ENCODE results near the gene JMJD8.

Gene JMJD8, protein sequence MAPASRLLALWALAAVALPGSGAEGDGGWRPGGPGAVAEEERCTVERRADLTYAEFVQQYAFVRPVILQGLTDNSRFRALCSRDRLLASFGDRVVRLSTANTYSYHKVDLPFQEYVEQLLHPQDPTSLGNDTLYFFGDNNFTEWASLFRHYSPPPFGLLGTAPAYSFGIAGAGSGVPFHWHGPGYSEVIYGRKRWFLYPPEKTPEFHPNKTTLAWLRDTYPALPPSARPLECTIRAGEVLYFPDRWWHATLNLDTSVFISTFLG

DNA sequence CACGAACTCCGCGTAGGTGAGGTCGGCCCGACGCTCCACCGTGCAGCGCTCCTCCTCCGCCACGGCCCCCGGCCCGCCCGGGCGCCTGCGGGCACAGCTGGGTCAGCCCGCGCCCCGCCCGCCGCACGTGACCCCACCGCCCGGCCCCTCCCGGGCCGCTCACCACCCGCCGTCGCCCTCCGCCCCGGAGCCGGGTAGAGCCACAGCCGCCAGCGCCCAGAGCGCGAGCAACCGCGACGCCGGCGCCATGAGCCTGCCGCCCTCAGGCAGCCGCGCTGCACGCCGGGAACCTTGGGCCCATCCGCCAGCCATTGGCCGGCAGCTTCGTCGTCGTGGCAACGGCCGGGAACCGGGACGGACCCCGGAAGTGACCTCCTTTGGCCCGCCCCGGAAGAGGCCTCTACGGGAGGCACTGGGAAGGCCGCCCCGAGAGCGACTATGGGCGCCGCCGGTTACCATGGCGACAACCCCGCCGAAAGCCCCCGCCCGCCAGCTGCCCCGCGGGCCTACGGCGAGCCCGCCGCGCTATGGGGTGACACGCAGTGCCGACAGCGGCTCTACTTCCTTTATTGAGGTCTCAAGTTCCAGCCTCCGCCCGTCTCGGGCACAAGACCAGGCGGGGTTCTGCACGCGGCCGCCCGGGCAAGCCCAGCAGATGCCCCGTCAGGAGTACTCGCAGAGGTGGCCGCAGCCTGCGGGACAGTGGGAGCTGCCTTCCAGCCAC lies at the start of gene JMJD8:
JMJD8 (minus strand) TSS at position 264 of the 724 bp plus-strand sequence; CDS start at position 249, 15 bp downstream.
- no peaks in the 10 kb centered on the region for H3K27me3 Mint-ChIP-seq (ENCODE audit: low read depth)
- DNase-seq (ENCODE audit: low spot score): peak; percentile 97
- peaks cover 10% of the 10 kb centered on the region for H3K4me1 Mint-ChIP-seq (ENCODE audit: low read depth)
- H3K27ac Mint-ChIP-seq: peak within 1 kb of the TSS; percentile 74
- no peaks in the 10 kb centered on the region for H3K9me3 Mint-ChIP-seq
- peaks cover 17% of the 10 kb centered on the region for H3K36me3 Mint-ChIP-seq (ENCODE audit: low read depth)
- H3K4me3 Mint-ChIP-seq: peak within 1 kb of the TSS; percentile 77

DNA sequence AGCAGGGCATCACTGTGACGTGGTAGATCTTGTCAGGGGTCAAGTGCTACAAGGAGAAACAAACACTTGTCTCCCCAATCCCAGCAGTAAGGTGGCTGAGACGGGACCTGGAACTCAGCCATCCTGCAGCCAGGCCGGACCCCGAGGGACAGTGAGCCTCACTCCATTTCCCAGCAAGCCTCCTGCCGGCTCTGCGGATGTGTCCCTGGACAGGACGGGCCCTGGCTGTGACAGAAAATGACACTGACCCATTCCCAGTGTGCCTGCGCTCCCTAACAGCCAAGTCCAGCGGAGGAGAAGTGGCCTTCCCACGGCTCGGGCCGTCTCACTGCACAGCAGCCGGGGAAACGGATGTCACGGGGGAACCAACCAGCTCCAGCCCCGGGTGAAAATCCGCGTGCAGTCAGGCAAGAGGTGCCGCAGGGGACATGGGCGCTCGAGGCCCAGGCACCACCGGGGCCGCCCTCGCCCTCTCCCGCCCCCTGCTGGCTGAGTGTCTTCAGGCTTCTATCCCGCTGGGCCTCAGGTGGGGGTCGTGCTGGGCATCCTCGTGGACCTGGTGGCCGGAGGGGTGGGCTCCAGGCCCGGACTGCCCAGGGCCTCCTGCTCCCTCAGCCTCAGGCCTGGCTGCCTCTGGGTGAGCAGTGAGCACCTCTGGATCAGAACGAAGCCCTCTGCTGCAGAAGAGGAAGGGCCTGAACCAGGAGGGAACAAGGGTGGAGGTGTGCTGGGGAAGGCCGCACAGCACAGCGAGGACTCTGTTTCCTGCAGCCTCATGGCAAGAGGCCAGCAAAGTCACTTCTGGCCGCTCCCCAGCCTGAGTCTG lies 49.5 kb upstream of the JMJD8 start:
- H3K27ac Mint-ChIP-seq: no peak overlapping the region

GRCh38 chr16:732936-733335 lies 48.8 kb upstream of the JMJD8 start:
- H3K27me3 Mint-ChIP-seq (ENCODE audit: low read depth): no peaks in the 10 kb centered on the region
- H3K9me3 Mint-ChIP-seq: no peaks in the 10 kb centered on the region
- no peak for DNase-seq (ENCODE audit: low spot score)
- H3K36me3 Mint-ChIP-seq (ENCODE audit: low read depth): peaks cover 7% of the 10 kb centered on the region
- no peak overlapping the region for H3K27ac Mint-ChIP-seq
- no peak overlapping the region for H3K4me3 Mint-ChIP-seq
- peaks cover 6% of the 10 kb centered on the region for H3K4me1 Mint-ChIP-seq (ENCODE audit: low read depth)

More for the DNA sequence above, 49.5 kb upstream of the JMJD8 start:
- Mint-ChIP-seq H3K36me3 (ENCODE audit: low read depth) (peaks cover 9% of the 10 kb centered on the region), H3K4me3 (no peak overlapping the region), H3K9me3 (no peaks in the 10 kb centered on the region), H3K27me3 (ENCODE audit: low read depth) (no peaks in the 10 kb centered on the region), H3K4me1 (ENCODE audit: low read depth) (peaks cover 6% of the 10 kb centered on the region)
- DNase-seq (ENCODE audit: low spot score): no peak

DNA sequence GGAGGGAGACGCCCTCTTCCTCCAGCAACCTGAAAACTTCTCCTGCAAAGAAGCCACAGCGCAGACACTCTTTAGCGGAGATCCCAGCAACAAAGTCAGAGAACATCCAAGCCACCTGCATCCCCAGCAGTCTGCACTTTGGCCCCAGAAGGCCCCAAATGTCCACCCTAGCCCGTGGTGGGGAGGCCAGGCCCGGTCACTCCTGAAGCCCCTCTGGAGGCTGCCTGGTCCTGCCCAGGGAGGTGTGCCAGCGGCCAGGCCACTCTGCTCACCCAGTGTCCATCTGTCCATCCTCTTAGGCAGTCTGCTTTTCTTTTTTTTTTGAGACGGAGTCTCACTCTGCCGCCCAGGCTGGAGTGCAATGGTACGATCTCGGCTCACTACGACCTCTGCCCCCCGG lies 48.2 kb upstream of the JMJD8 start:
- H3K9me3 Mint-ChIP-seq: no peaks in the 10 kb centered on the region
- DNase-seq (ENCODE audit: low spot score): no peak
- H3K36me3 Mint-ChIP-seq (ENCODE audit: low read depth): peaks cover 5% of the 10 kb centered on the region
- H3K4me1 Mint-ChIP-seq (ENCODE audit: low read depth): peaks cover 4% of the 10 kb centered on the region
- H3K27ac Mint-ChIP-seq: no peak overlapping the region
- H3K27me3 Mint-ChIP-seq (ENCODE audit: low read depth): no peaks in the 10 kb centered on the region
- H3K4me3 Mint-ChIP-seq: no peak overlapping the region

DNA sequence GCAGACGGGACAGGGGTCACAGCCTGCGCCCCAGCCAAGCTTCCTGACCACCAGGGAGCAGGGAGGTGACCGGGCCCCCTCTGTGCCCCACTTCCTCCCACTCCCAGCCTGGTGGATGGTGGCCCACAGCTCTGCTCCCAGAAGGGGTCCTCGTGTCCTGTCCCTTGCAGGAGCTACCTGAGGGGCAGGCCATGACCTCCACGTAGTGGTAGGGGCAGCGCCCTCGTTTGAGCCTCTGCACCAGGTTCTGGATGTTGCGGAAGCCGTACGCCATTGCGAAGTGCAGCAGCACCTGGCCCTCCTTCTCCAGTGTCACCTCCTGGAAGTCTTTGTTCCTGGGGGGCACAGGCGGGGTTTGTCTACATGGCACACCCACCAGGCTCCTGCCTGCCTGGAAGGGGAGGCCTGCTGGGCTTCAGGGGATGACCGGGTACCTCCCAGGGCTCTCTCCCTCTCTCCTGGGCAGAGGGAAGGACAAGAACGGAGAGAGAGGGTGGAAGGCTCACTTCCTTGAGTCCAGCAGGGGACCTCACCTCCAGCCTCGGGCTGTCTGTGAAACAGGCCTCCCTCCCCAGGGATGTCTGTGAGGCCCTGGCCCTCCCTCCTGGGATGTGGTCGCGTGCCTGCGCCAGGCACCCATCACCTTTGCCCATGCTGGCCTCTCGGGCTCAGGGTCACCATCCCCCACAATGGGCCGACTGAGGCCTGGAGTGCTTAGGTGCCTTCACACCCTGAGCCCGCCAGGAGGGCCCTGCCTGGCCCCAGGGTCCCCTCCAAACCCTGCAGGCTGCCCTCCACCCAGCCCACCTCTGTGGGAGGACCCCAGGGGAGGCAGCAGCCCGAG lies 46.8 kb upstream of the JMJD8 start:
- Mint-ChIP-seq H3K4me3 (no peak overlapping the region), H3K27ac (no peak overlapping the region), H3K27me3 (ENCODE audit: low read depth) (no peaks in the 10 kb centered on the region), H3K36me3 (ENCODE audit: low read depth) (no peaks in the 10 kb centered on the region), H3K9me3 (no peaks in the 10 kb centered on the region), H3K4me1 (ENCODE audit: low read depth) (no peaks in the 10 kb centered on the region)
- no peak for DNase-seq (ENCODE audit: low spot score)

- H3K9me3 Mint-ChIP-seq: no peaks in the 10 kb centered on the region
- H3K27ac Mint-ChIP-seq: no peak overlapping the region
- no peak for DNase-seq (ENCODE audit: low spot score)
- no peaks in the 10 kb centered on the region for H3K27me3 Mint-ChIP-seq (ENCODE audit: low read depth)
- no peaks in the 10 kb centered on the region for H3K36me3 Mint-ChIP-seq (ENCODE audit: low read depth)
- no peak overlapping the region for H3K4me3 Mint-ChIP-seq
- no peaks in the 10 kb centered on the region for H3K4me1 Mint-ChIP-seq (ENCODE audit: low read depth)
These were observed 45.9 kb upstream of the JMJD8 start for GRCh38 chr16:729768-730665.

DNA sequence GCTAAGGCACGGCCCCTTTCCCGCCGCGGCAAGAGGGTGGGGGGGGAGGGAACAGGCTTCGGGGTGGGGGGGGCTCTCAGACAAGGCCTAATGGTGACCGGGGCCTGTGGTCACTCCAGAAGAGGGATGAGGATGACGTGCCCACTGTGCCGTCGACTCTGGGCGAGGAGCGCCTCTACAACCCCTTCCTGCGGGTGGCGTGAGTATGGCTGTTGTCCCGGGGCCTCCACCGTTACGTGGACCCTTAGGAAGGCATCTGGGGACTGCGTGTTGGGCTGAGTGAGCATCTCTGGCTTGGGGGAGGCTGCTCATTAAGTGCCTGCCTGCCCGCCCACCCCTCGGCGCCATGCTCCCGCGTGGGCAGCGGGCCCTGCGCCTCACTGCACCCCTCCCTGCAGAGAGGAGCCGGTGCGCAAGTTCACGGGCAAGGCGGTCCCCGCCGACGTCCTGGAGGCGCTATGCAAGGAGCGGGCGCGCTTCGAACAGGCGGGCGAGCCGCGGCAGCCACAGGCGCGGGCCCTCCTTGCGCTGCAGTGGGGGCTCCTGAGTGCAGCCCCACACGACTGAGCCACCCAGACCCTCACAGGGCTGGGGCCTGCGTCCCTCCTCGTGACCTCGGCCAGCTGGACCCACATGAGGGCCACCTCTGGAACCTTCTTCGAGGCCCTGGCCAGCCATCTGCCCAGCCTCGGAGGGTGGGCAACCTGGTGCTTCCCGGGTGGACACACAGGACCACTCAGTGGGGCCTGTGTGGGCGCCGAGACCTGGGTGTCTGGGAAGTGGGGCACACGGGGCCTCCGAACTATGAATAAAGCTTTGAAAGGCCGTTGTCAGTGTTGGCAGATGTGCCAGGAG lies 45.0 kb upstream of the JMJD8 start:
- no peak for DNase-seq (ENCODE audit: low spot score)
- H3K27me3 Mint-ChIP-seq (ENCODE audit: low read depth): no peaks in the 10 kb centered on the region
- H3K36me3 Mint-ChIP-seq (ENCODE audit: low read depth): no peaks in the 10 kb centered on the region
- H3K9me3 Mint-ChIP-seq: no peaks in the 10 kb centered on the region
- H3K27ac Mint-ChIP-seq: no peak overlapping the region
- no peaks in the 10 kb centered on the region for H3K4me1 Mint-ChIP-seq (ENCODE audit: low read depth)
- H3K4me3 Mint-ChIP-seq: no peak overlapping the region

- peak overlapping the region; percentile 60 for H3K27ac Mint-ChIP-seq
These were observed 44.2 kb upstream of the JMJD8 start for GRCh38 chr16:728131-728889.

DNA sequence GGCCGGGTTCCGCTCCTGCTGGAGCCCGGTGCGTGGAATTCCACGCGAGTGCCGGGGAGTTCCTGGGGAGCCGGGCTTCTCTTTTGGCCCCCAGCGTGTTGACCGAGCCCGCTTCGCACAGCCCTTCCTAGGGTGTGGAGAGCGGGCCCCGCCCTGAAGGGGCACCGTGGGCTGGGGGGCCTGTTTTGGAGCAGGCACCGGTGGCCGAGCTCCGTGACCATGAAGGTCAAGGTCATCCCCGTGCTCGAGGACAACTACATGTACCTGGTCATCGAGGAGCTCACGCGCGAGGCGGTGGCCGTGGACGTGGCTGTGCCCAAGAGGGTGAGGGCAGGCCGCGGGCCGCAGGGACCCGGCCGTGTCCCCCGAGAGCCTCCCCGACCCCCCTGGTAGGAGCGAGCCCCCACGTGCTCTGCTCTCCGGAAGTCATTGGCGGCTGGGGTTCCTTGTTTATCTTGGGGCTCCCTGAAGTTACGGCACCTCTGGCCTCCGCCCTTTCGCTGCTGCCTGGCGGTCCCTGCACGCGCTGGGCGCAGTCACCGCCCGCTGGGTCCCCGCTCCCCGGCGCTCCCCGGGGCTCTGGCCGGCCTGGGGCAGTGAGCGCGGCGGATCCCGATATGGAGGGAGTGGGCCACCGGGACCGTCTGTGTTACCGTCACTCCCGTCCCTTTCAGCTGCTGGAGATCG lies 43.3 kb upstream of the JMJD8 start:
- H3K36me3 Mint-ChIP-seq (ENCODE audit: low read depth): no peaks in the 10 kb centered on the region
- no peaks in the 10 kb centered on the region for H3K9me3 Mint-ChIP-seq
- H3K4me3 Mint-ChIP-seq: peak overlapping the region; percentile 24
- H3K27ac Mint-ChIP-seq: no peak overlapping the region
- H3K4me1 Mint-ChIP-seq (ENCODE audit: low read depth): no peaks in the 10 kb centered on the region
- no peaks in the 10 kb centered on the region for H3K27me3 Mint-ChIP-seq (ENCODE audit: low read depth)
- no peak for DNase-seq (ENCODE audit: low spot score)

More at GRCh38 chr16:728131-728889, 44.2 kb upstream of the JMJD8 start:
- no peaks in the 10 kb centered on the region for H3K4me1 Mint-ChIP-seq (ENCODE audit: low read depth)
- H3K36me3 Mint-ChIP-seq (ENCODE audit: low read depth): no peaks in the 10 kb centered on the region
- H3K27me3 Mint-ChIP-seq (ENCODE audit: low read depth): no peaks in the 10 kb centered on the region
- peak; percentile 64 for DNase-seq (ENCODE audit: low spot score)
- no peaks in the 10 kb centered on the region for H3K9me3 Mint-ChIP-seq
- H3K4me3 Mint-ChIP-seq: peak overlapping the region; percentile 46

GRCh38 chr16:726438-727290 lies 42.5 kb upstream of the JMJD8 start, which contains the start of the genes CCDC78 and HAGHL:
Gene CCDC78 (minus strand): TSS chr16:726443. CDS start chr16:726367, 76 bp downstream.
Gene HAGHL (plus strand): TSS chr16:727106. CDS start chr16:727510, 404 bp downstream.
- DNase-seq (ENCODE audit: low spot score): peak; percentile 42
- no peak within 1 kb of the TSS for H3K27ac Mint-ChIP-seq

More at GRCh38 chr16:726438-727290, 42.5 kb upstream of the JMJD8 start, which contains the start of the genes CCDC78 and HAGHL:
- no peaks in the 10 kb centered on the region for H3K27me3 Mint-ChIP-seq (ENCODE audit: low read depth)
- H3K36me3 Mint-ChIP-seq (ENCODE audit: low read depth): no peaks in the 10 kb centered on the region
- no peaks in the 10 kb centered on the region for H3K9me3 Mint-ChIP-seq
- no peaks in the 10 kb centered on the region for H3K4me1 Mint-ChIP-seq (ENCODE audit: low read depth)
- H3K4me3 Mint-ChIP-seq: peak within 1 kb of the TSS; percentile 65
